Skeletal muscle satellite cell (primary cell): ENCODE results near the gene MRPS27.

Source experiments
- H3K27me3 ChIP-seq: 2 replicates; pipeline ENCODE4 v1.7.0; 2013; ENCODE audit warnings: low read length; ENCODE audit not compliant: control insufficient read depth, insufficient read depth
- H3K36me3 ChIP-seq: 2 replicates; pipeline ENCODE4 v1.7.0; 2013; ENCODE audit warnings: mild to moderate bottlenecking, control low read depth, low read length; ENCODE audit not compliant: insufficient read depth
- H3K4me1 ChIP-seq: 2 replicates; pipeline ENCODE4 v1.7.0; 2013; ENCODE audit warnings: low read length; ENCODE audit not compliant: control insufficient read depth, insufficient read depth
- H3K4me2 ChIP-seq: 2 replicates; pipeline ENCODE4 v1.7.0; 2013; ENCODE audit warnings: mild to moderate bottlenecking, low read length
- H3K4me3 ChIP-seq: 2 replicates; pipeline ENCODE4 v1.7.0; 2013; ENCODE audit warnings: low read length
- H3K9ac ChIP-seq: 2 replicates; pipeline ENCODE4 v1.7.0; 2013; ENCODE audit warnings: mild to moderate bottlenecking, low read depth, low read length, moderate library complexity
- H3K9me3 ChIP-seq: replicated peaks from 2 replicates; pipeline ENCODE4 v1.7.0; 2013; ENCODE audit warnings: mild to moderate bottlenecking, control low read depth, low read length

The MRPS27 gene

GRCh38 chr5:72224946-72225463 lies 95.0 kb downstream of the MRPS27 start:
- Histone ChIP-seq H3K4me1 (peaks cover 3% of the 10 kb centered on the region), H3K27me3 (no peaks in the 10 kb centered on the region), H3K36me3 (peaks cover 54% of the 10 kb centered on the region), H3K4me3 (no peak overlapping the region), H3K9me3 (no peaks in the 10 kb centered on the region), H3K4me2 (no peak overlapping the region), H3K9ac (no peak overlapping the region)

GRCh38 chr5:72223371-72223770 lies 96.7 kb downstream of the MRPS27 start:
- H3K4me1 ChIP-seq: peaks cover 3% of the 10 kb centered on the region
- H3K36me3 ChIP-seq: peaks cover 63% of the 10 kb centered on the region
- H3K27me3 ChIP-seq: no peaks in the 10 kb centered on the region
- H3K4me3 ChIP-seq: no peak overlapping the region
- no peak overlapping the region for H3K9ac ChIP-seq
- no peaks in the 10 kb centered on the region for H3K9me3 ChIP-seq
- no peak overlapping the region for H3K4me2 ChIP-seq

GRCh38 chr5:72222521-72222920 lies 97.5 kb downstream of the MRPS27 start:
- peaks cover 3% of the 10 kb centered on the region for H3K4me1 ChIP-seq
- H3K36me3 ChIP-seq: peaks cover 67% of the 10 kb centered on the region
- no peak overlapping the region for H3K4me3 ChIP-seq
- H3K9ac ChIP-seq: no peak overlapping the region
- no peaks in the 10 kb centered on the region for H3K9me3 ChIP-seq
- H3K27me3 ChIP-seq: no peaks in the 10 kb centered on the region
- H3K4me2 ChIP-seq: no peak overlapping the region

- H3K4me3 ChIP-seq: no peak overlapping the region
- no peaks in the 10 kb centered on the region for H3K9me3 ChIP-seq
- no peak overlapping the region for H3K4me2 ChIP-seq
- no peak overlapping the region for H3K9ac ChIP-seq
- no peaks in the 10 kb centered on the region for H3K27me3 ChIP-seq
- peaks cover 3% of the 10 kb centered on the region for H3K4me1 ChIP-seq
- peaks cover 66% of the 10 kb centered on the region for H3K36me3 ChIP-seq
Observed at GRCh38 chr5:72221541-72221940, 98.5 kb downstream of the MRPS27 start.

- no peak overlapping the region for H3K4me2 ChIP-seq
- H3K9ac ChIP-seq: no peak overlapping the region
- peaks cover 3% of the 10 kb centered on the region for H3K4me1 ChIP-seq
- no peak overlapping the region for H3K4me3 ChIP-seq
- H3K36me3 ChIP-seq: peaks cover 64% of the 10 kb centered on the region
- no peaks in the 10 kb centered on the region for H3K27me3 ChIP-seq
- no peaks in the 10 kb centered on the region for H3K9me3 ChIP-seq
Observed at GRCh38 chr5:72221099-72221498, 98.9 kb downstream of the MRPS27 start.

- Histone ChIP-seq H3K27me3 (no peaks in the 10 kb centered on the region), H3K4me2 (no peak overlapping the region), H3K4me3 (no peak overlapping the region), H3K9me3 (no peaks in the 10 kb centered on the region), H3K36me3 (peaks cover 40% of the 10 kb centered on the region), H3K9ac (no peak overlapping the region), H3K4me1 (peaks cover 5% of the 10 kb centered on the region)
Observed at GRCh38 chr5:72216756-72217155, 103.3 kb downstream of the MRPS27 start.

DNA sequence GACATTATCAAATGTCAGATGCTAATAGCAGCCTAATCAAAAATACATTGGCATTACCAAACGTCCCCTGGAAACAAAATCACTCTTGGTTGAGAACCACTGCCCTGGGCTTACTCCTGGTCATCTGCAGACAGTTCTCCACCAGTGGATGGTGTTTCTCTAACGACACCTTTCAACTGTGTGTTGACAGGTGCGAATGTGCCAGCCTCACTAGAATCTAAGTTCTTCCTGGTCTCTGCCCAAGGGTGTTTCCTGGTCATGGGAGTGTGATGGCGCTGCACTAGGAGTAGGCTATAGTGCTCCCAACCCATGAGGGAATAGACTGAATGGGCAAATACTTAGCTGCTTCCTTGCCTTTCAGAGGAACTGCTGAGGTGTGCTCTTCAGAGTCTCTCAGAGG lies 105.9 kb downstream of the MRPS27 start:
- H3K9me3 ChIP-seq: no peaks in the 10 kb centered on the region
- H3K4me1 ChIP-seq: peaks cover 31% of the 10 kb centered on the region
- no peaks in the 10 kb centered on the region for H3K27me3 ChIP-seq
- H3K4me2 ChIP-seq: no peak overlapping the region
- peaks cover 26% of the 10 kb centered on the region for H3K36me3 ChIP-seq
- no peak overlapping the region for H3K4me3 ChIP-seq
- no peak overlapping the region for H3K9ac ChIP-seq

DNA sequence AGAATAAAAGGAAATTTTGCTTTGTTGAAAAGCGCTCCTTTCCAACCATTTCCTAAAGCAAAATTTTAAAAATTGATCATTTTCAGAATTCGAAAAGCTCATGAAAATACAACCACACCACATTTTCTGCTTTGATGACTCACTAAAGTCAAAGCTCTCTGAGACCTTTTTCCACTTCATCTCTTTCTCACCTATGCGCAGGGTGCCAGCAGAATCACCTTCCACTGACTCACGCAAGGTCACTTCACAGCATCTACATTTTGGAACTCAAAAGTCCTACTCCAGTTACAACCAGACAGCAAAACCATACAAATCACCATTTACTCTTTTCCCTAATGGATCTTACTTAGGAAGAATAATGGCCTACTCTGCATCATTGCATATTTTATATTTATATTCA lies 106.6 kb downstream of the MRPS27 start:
- Histone ChIP-seq H3K27me3 (no peaks in the 10 kb centered on the region), H3K9ac (no peak overlapping the region), H3K4me2 (no peak overlapping the region), H3K9me3 (no peaks in the 10 kb centered on the region), H3K4me3 (no peak overlapping the region), H3K4me1 (peaks cover 33% of the 10 kb centered on the region), H3K36me3 (peaks cover 22% of the 10 kb centered on the region)

- Histone ChIP-seq H3K9me3 (no peaks in the 10 kb centered on the region), H3K9ac (no peak overlapping the region), H3K4me3 (no peak overlapping the region), H3K27me3 (no peaks in the 10 kb centered on the region), H3K4me2 (peak overlapping the region; percentile 71), H3K4me1 (peaks cover 33% of the 10 kb centered on the region), H3K36me3 (peaks cover 21% of the 10 kb centered on the region)
Observed at GRCh38 chr5:72212171-72212570, 107.9 kb downstream of the MRPS27 start.

GRCh38 chr5:72210888-72211678 lies 109.0 kb downstream of the MRPS27 start:
- Histone ChIP-seq H3K9me3 (no peaks in the 10 kb centered on the region), H3K36me3 (peaks cover 24% of the 10 kb centered on the region), H3K4me3 (peak overlapping the region; percentile 45), H3K4me2 (peak overlapping the region; percentile 71), H3K4me1 (peaks cover 33% of the 10 kb centered on the region), H3K27me3 (no peaks in the 10 kb centered on the region), H3K9ac (peak overlapping the region; percentile 61)

- H3K9ac ChIP-seq: no peak overlapping the region
- H3K4me3 ChIP-seq: no peak overlapping the region
- H3K4me2 ChIP-seq: no peak overlapping the region
- H3K9me3 ChIP-seq: no peaks in the 10 kb centered on the region
- no peaks in the 10 kb centered on the region for H3K27me3 ChIP-seq
- H3K36me3 ChIP-seq: peaks cover 40% of the 10 kb centered on the region
- H3K4me1 ChIP-seq: peaks cover 46% of the 10 kb centered on the region
Observed at GRCh38 chr5:72209147-72210115, 110.6 kb downstream of the MRPS27 start.
